Brain microvascular endothelial cell (primary cell): ENCODE data around the gene TIMM10.

ENCODE experiments used
- DNase-seq: peaks from one replicate; pipeline ENCODE4 v3.0.0-alpha.2; 2020
- H3K27ac ChIP-seq: fragments of 250-450 bp; sonication (Bioruptor Pico); 2 replicates; pipeline ENCODE4 v1.5.1; 2020; ENCODE audit warnings: mild to moderate bottlenecking, moderate library complexity
- H3K27me3 ChIP-seq: fragments of 250-450 bp; sonication (Bioruptor Pico); replicated peaks from 2 replicates; pipeline ENCODE4 v1.5.1; 2020; ENCODE audit warnings: mild to moderate bottlenecking
- H3K36me3 ChIP-seq: fragments of 250-450 bp; sonication (Bioruptor Pico); replicated peaks from 2 replicates; pipeline ENCODE4 v1.5.1; 2020; ENCODE audit warnings: mild to moderate bottlenecking
- H3K4me3 ChIP-seq: 2 replicates; pipeline ENCODE4 v1.5.1; 2011; ENCODE audit warnings: low read depth, mild to moderate bottlenecking, control low read depth, low read length, moderate library complexity
- in situ Hi-C: cut with HindIII; loops from 2 replicates; pipeline ENCODE4 v1.10.0; 2017; ENCODE audit warnings: low sequenced_read_pairs, low pct_ligation_motif_present
- TF ChIP-seq, protein P1 (sequence below): IDR thresholded peaks from 2 replicates; pipeline ENCODE4 v1.5.1; 2011; ENCODE audit warnings: low read depth, mild to moderate bottlenecking, moderate library complexity, low read length, control low read depth, inconsistent platforms; ENCODE audit errors: missing control alignments

Gene TIMM10

DNA sequence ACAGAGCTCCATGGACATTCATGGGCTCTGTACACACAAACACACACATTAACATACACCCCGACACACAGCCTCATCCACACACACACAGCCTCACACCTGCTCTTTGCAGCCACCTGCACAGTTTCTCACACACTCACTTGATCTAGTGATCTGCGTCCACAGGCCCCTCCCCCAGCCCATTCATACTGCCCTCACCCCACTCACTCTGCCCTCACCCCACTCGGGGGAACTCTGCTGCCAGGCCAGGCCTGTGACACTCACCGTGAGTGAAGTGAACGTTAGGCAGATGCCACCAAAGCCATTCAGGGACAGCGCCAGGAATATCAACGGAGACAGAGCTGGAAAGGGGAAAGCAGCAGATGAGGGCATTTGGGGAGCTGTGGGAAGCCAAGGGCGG lies 30.0 kb downstream of the TIMM10 start:
- no peak overlapping the region for H3K27ac ChIP-seq

DNA sequence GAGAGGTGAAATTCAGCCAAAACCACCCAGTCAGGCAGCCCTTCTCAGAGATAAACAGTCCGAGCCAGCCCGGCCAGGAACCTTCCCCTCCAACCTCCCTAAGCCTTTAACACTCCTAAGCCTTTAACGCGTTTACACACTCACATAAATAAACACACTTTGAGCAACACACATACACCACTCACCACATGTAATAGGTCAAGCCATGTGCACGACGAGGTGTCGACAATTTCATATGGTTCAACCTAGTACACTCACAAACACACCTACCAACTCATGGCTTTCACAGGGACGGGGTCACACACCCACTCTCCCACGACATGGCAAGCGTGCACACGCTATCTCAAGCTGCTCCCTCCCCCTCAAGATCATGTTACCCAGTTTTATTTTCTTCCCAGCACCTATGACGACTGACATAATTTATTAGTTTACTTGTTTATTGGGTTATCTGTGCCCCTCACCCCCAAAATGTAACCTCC lies 30.5 kb downstream of the TIMM10 start:
- Histone ChIP-seq H3K27ac (no peak overlapping the region), H3K4me3 (peak overlapping the region; percentile 41), H3K36me3 (no peaks in the 10 kb centered on the region), H3K27me3 (no peaks in the 10 kb centered on the region)
- in situ Hi-C loops = no loop called here
- TF ChIP-seq, protein P1, sequence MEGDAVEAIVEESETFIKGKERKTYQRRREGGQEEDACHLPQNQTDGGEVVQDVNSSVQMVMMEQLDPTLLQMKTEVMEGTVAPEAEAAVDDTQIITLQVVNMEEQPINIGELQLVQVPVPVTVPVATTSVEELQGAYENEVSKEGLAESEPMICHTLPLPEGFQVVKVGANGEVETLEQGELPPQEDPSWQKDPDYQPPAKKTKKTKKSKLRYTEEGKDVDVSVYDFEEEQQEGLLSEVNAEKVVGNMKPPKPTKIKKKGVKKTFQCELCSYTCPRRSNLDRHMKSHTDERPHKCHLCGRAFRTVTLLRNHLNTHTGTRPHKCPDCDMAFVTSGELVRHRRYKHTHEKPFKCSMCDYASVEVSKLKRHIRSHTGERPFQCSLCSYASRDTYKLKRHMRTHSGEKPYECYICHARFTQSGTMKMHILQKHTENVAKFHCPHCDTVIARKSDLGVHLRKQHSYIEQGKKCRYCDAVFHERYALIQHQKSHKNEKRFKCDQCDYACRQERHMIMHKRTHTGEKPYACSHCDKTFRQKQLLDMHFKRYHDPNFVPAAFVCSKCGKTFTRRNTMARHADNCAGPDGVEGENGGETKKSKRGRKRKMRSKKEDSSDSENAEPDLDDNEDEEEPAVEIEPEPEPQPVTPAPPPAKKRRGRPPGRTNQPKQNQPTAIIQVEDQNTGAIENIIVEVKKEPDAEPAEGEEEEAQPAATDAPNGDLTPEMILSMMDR = no peak
- no peak for DNase-seq

More for the DNA sequence above, 30.0 kb downstream of the TIMM10 start:
- H3K4me3 ChIP-seq = no peak overlapping the region
- H3K36me3 ChIP-seq = no peaks in the 10 kb centered on the region
- TF ChIP-seq, protein P1 = no peak
- H3K27me3 ChIP-seq = no peaks in the 10 kb centered on the region
- no peak for DNase-seq
- in situ Hi-C loops = no loop called here

GRCh38 chr11:57499413-57499982 lies 31.1 kb downstream of the TIMM10 start:
- Histone ChIP-seq H3K4me3 (peak overlapping the region; percentile 47), H3K27ac (peak overlapping the region; percentile 49), H3K27me3 (no peaks in the 10 kb centered on the region), H3K36me3 (no peaks in the 10 kb centered on the region)
- peak; percentile 84 for DNase-seq
- in situ Hi-C loops = no loop called here
- TF ChIP-seq, protein P1 = peak; percentile 11

DNA sequence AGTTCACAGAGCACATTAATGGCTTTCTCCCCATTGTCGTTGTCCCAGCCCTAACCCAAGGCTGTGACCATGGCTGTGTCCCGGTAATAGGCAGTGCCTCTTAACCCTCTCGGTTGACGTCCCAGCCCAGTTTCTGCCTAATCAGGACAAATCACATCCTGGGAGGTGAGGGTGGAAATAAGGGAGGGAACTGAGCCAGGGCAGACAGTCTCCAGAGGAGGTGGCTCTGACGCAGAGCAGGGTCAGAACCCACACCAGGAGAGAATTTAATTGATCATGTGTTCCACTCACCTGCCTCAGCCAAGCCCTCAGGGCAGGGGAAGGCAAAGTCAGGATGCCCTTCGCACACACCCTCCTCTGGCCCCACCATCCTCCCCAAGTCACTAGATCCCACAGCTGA lies 32.0 kb downstream of the TIMM10 start:
- no peaks in the 10 kb centered on the region for H3K27me3 ChIP-seq
- H3K36me3 ChIP-seq = no peaks in the 10 kb centered on the region
- H3K4me3 ChIP-seq = no peak overlapping the region
- TF ChIP-seq, protein P1 = no peak
- no peak for DNase-seq
- no peak overlapping the region for H3K27ac ChIP-seq
- in situ Hi-C loops = no loop called here

GRCh38 chr11:57497303-57498247 lies 33.0 kb downstream of the TIMM10 start:
- DNase-seq = no peak
- H3K27me3 ChIP-seq = no peaks in the 10 kb centered on the region
- H3K4me3 ChIP-seq = no peak overlapping the region
- in situ Hi-C loops = no loop called here
- no peaks in the 10 kb centered on the region for H3K36me3 ChIP-seq
- H3K27ac ChIP-seq = no peak overlapping the region
- TF ChIP-seq, protein P1 = no peak
